G401 (cell line): ENCODE results near the gene GADL1. TPM values are rescaled to one million over a fixed set of nuclear protein-coding genes. Genes with fewer than 3 reads are reported as not detected.

Experiments used
- DNase-seq: peaks from one replicate; pipeline ENCODE4 v3.0.0-alpha.2; 2015; ENCODE audit warnings: low spot score
- in situ Hi-C: cut with HindIII; loops from 2 replicates; pipeline ENCODE4 v1.10.0; 2016; ENCODE audit warnings: low sequenced_read_pairs, mixed read lengths
- total RNA-seq: library from RNA; depleted of rRNA; stranded (reverse); fragments of >200 nt; shearing (Covaris generic); gene quantifications from 2 replicates; pipeline ENCODE4 v1.2.3, GENCODE V29; 2014

GADL1 gene
- total RNA-seq, 1 experiment from 2014 or later = not detected

- DNase-seq = no peak
- in situ Hi-C loops = no loop called here
Measured at GRCh38 chr3:30827080-30827479, 67.4 kb downstream of the GADL1 start.

GRCh38 chr3:30826531-30826942 is 67.9 kb downstream of the GADL1 start:
- peak; percentile 86 for DNase-seq
- in situ Hi-C loops = no loop called here

- DNase-seq = no peak
- in situ Hi-C loops = no loop called here
Measured at GRCh38 chr3:30819067-30819798, 75.2 kb downstream of the GADL1 start.

GRCh38 chr3:30813734-30814133 is 80.7 kb downstream of the GADL1 start:
- no peak for DNase-seq
- in situ Hi-C loops = no loop called here

GRCh38 chr3:30811151-30811795 is 83.2 kb downstream of the GADL1 start:
- in situ Hi-C loops = no loop called here
- no peak for DNase-seq

- in situ Hi-C loops = no loop called here
- DNase-seq = no peak
Measured at GRCh38 chr3:30810625-30811024, 83.8 kb downstream of the GADL1 start.

GRCh38 chr3:30805695-30806094 is 88.8 kb downstream of the GADL1 start:
- no peak for DNase-seq
- in situ Hi-C loops = no loop called here

GRCh38 chr3:30804984-30805383 is 89.5 kb downstream of the GADL1 start:
- in situ Hi-C loops = no loop called here
- DNase-seq = no peak

GRCh38 chr3:30795176-30795575 is 99.3 kb downstream of the GADL1 start:
- DNase-seq = no peak
- in situ Hi-C loops = no loop called here

GRCh38 chr3:30793740-30794139 is 100.7 kb downstream of the GADL1 start:
- in situ Hi-C loops = no loop called here
- DNase-seq = no peak

GRCh38 chr3:30790150-30790549 is 104.3 kb downstream of the GADL1 start:
- in situ Hi-C loops = no loop called here
- no peak for DNase-seq

- in situ Hi-C loops = no loop called here
- DNase-seq = no peak
Measured at GRCh38 chr3:30786365-30786764, 108.1 kb downstream of the GADL1 start.

- DNase-seq = peak; percentile 7
- in situ Hi-C loops = no loop called here
Measured at GRCh38 chr3:30779686-30780287, 114.7 kb downstream of the GADL1 start.

GRCh38 chr3:30778933-30779332 is 115.5 kb downstream of the GADL1 start:
- in situ Hi-C loops = no loop called here

GRCh38 chr3:30777426-30778113 is 116.9 kb downstream of the GADL1 start:
- DNase-seq = no peak
- in situ Hi-C loops = no loop called here

More at GRCh38 chr3:30778933-30779332, 115.5 kb downstream of the GADL1 start:
- no peak for DNase-seq

GRCh38 chr3:30776186-30776815 is 118.2 kb downstream of the GADL1 start:
- in situ Hi-C loops = no loop called here
- no peak for DNase-seq

GRCh38 chr3:30775040-30775439 is 119.4 kb downstream of the GADL1 start:
- DNase-seq = no peak
- in situ Hi-C loops = no loop called here

- DNase-seq = no peak
- in situ Hi-C loops = no loop called here
Measured at GRCh38 chr3:30774062-30774461, 120.4 kb downstream of the GADL1 start.

- in situ Hi-C loops = no loop called here
- DNase-seq = no peak
Measured at GRCh38 chr3:30770387-30770786, 124.1 kb downstream of the GADL1 start.
